Endothelial cell of umbilical vein (primary cell): ENCODE results near the gene ATXN7L1. TPM values are rescaled to one million over a fixed set of nuclear protein-coding genes. Genes with fewer than 3 reads are reported as not detected.

Experiments used
- BruUV-seq: library from RNA; stranded (reverse); fragments of 400-500 nt; replicated peaks from 2 replicates; lab custom pipeline; 2021; lab: Mats Ljungman, UMichigan
- CTCF ChIA-PET: fragments of 300-600, 350-600 bp; sonication (Branson Sonifier 250); formaldehyde crosslinking; loops from one replicate; lab custom pipeline; 2021; ENCODE audit warnings: antibody characterized with exemption, inconsistent platforms; lab: Charles Lee
- POLR2A ChIA-PET: fragments of 300-600, 350-600 bp; sonication (Branson Sonifier 250); formaldehyde crosslinking; loops from one replicate; lab custom pipeline; 2021; ENCODE audit warnings: antibody characterized with exemption, inconsistent platforms; lab: Charles Lee
- DNase-seq: peaks from one replicate; pipeline ENCODE4 v3.0.0-alpha.2; 2011; ENCODE audit warnings: low read depth, low spot score
- FAIRE-seq: peaks from 2 replicates; lab custom pipeline; 2011; peaks lifted over from hg19 to GRCh38; lab: Jason Lieb, UNC
- H2AFZ ChIP-seq: 2 replicates; pipeline ENCODE4 v1.6.0; 2012; ENCODE audit warnings: low read depth, low read length, control low read depth, inconsistent platforms
- H3K27ac ChIP-seq: 2 replicates; pipeline ENCODE4 v1.5.1; 2011; ENCODE audit warnings: low read depth, mild to moderate bottlenecking, control low read depth, low read length, moderate library complexity; ENCODE audit not compliant: insufficient read depth
- H3K27me3 ChIP-seq, 2 experiments: 2 replicates each; pipeline versions ENCODE4 v1.6.0 to v1.6.1; 2011; ENCODE audit warnings: low read length in 2 of 2, mixed read lengths in 1 of 2; ENCODE audit not compliant: control insufficient read depth in 2 of 2, insufficient read depth in 2 of 2
- H3K36me3 ChIP-seq, 2 experiments: 2 replicates in 1 of 2; 3 replicates in 1 of 2; pipeline ENCODE4 v1.5.1; 2011; ENCODE audit warnings: low read length in 2 of 2, mild to moderate bottlenecking in 1 of 2, moderate library complexity in 1 of 2; ENCODE audit not compliant: control insufficient read depth in 2 of 2, insufficient read depth in 2 of 2; ENCODE audit errors: extremely low read depth in 1 of 2
- H3K4me1 ChIP-seq: 3 replicates; pipeline ENCODE4 v1.5.1; 2011; ENCODE audit warnings: mild to moderate bottlenecking, low read length; ENCODE audit not compliant: control insufficient read depth, insufficient read depth; ENCODE audit errors: extremely low read depth
- H3K4me2 ChIP-seq: 2 replicates; pipeline ENCODE4 v1.6.1; 2011; ENCODE audit warnings: low read length, control low read depth, mixed read lengths; ENCODE audit not compliant: insufficient read depth
- H3K4me3 ChIP-seq, 3 experiments: fragments of 200-600 bp in 1 of 3; sonication (generic), shearing (Covaris generic) in 1 of 3; replicated peaks in 1 of 3; 2 replicates each; pipeline ENCODE4 v1.5.1; 2011 to 2016; ENCODE audit warnings: control low read depth in 3 of 3, low read length in 3 of 3, mild to moderate bottlenecking in 2 of 3, inconsistent platforms in 1 of 3, low read depth in 1 of 3, moderate library complexity in 1 of 3; ENCODE audit not compliant: insufficient read depth in 1 of 3
- H3K79me2 ChIP-seq: 2 replicates; pipeline ENCODE4 v1.6.0; 2012; ENCODE audit warnings: low read length, inconsistent platforms; ENCODE audit not compliant: control insufficient read depth, insufficient read depth
- H3K9ac ChIP-seq: replicated peaks from 2 replicates; pipeline ENCODE3; 2011; ENCODE audit warnings: low read length, control low read depth; ENCODE audit not compliant: insufficient read depth; ENCODE audit errors: extremely low read depth
- H3K9me1 ChIP-seq: replicated peaks from 3 replicates; pipeline ENCODE4 v1.6.0; 2011; ENCODE audit warnings: mild to moderate bottlenecking, low read length; ENCODE audit not compliant: control insufficient read depth, insufficient read depth; ENCODE audit errors: extremely low read depth
- H3K9me3 ChIP-seq: replicated peaks from 2 replicates; pipeline ENCODE4 v1.5.1; 2012; ENCODE audit warnings: low read length, inconsistent platforms; ENCODE audit not compliant: control insufficient read depth, insufficient read depth
- H4K20me1 ChIP-seq: replicated peaks from 2 replicates; pipeline ENCODE3; 2011; ENCODE audit warnings: mild to moderate bottlenecking, low read length; ENCODE audit not compliant: control insufficient read depth, insufficient read depth; ENCODE audit errors: extremely low read depth
- EZH2 ChIP-seq: IDR thresholded peaks from 2 replicates; pipeline ENCODE4 v1.6.1; 2012; ENCODE audit warnings: borderline replicate concordance, low read depth, mild to moderate bottlenecking, moderate library complexity, low read length, inconsistent platforms; ENCODE audit not compliant: severe bottlenecking
- FOS ChIP-seq: IDR thresholded peaks from 2 replicates; pipeline ENCODE4 v1.6.1; 2011; ENCODE audit warnings: mild to moderate bottlenecking, low read length, moderate library complexity, borderline replicate concordance; ENCODE audit not compliant: insufficient read depth
- GATA2 ChIP-seq: IDR thresholded peaks from 2 replicates; pipeline ENCODE4 v1.7.0; 2011; ENCODE audit warnings: low read depth, mild to moderate bottlenecking, moderate library complexity, mixed read lengths, low read length; ENCODE audit not compliant: insufficient read length, insufficient read depth
- JUN ChIP-seq: IDR thresholded peaks from 2 replicates; pipeline ENCODE4 v1.6.1; 2011; ENCODE audit warnings: borderline replicate concordance, low read depth; ENCODE audit not compliant: insufficient read length, insufficient read depth
- MYC ChIP-seq: IDR thresholded peaks from one replicate; pipeline ENCODE4 v1.6.1; 2011; ENCODE audit warnings: mild to moderate bottlenecking, low read depth, low read length
- POLR2A ChIP-seq: IDR thresholded peaks from 2 replicates; pipeline ENCODE4 v1.6.1; 2012; ENCODE audit warnings: low read depth, mild to moderate bottlenecking, control low read depth, low read length
- POLR2AphosphoS5 ChIP-seq: IDR thresholded peaks from 2 replicates; pipeline ENCODE4 v1.6.1; 2012; ENCODE audit warnings: low read depth, mild to moderate bottlenecking, control low read depth, low read length, moderate library complexity; ENCODE audit not compliant: insufficient read depth
- dilution Hi-C: fragments of 300-500 bp; cut with MboI; formaldehyde crosslinking; loops from one replicate; pipeline ENCODE4 v1.15.0; 2019; ENCODE audit warnings: low sequenced_read_pairs; ENCODE audit not compliant: extremely low pct_ligation_motif_present
- intact Hi-C: fragments of 100-400 bp; cut with micrococcal nuclease; formaldehyde crosslinking; loops from one replicate; pipeline ENCODE4 v1.10.0; 2022
- polyA plus RNA-seq, 4 experiments: library from polyadenylated mRNA; depleted of rRNA in 3 of 4; stranded (reverse) in 3 of 4; unstranded in 1 of 4; fragments of >200 nt; gene quantifications; 2 replicates each; pipeline versions ENCODE4 v1.2.1 to v1.2.3, GENCODE V29; 2011 to 2012; ENCODE audit warnings: missing spikeins in 1 of 4
- total RNA-seq: library from RNA; stranded (reverse); gene quantifications from 2 replicates; pipeline ENCODE4 v1.2.3, GENCODE V29; 2021
- TF ChIP-seq, protein P1 (sequence below): IDR thresholded peaks from 2 replicates; pipeline ENCODE4 v1.6.1; 2011; ENCODE audit not compliant: insufficient read depth, insufficient read length

The ATXN7L1 gene
- total and polyA plus RNA-seq, 2 donors (not counting 3 experiments of a cell fraction or from before 2014, with no cell fraction given): 4.6 to 15.6 TPM

DNA sequence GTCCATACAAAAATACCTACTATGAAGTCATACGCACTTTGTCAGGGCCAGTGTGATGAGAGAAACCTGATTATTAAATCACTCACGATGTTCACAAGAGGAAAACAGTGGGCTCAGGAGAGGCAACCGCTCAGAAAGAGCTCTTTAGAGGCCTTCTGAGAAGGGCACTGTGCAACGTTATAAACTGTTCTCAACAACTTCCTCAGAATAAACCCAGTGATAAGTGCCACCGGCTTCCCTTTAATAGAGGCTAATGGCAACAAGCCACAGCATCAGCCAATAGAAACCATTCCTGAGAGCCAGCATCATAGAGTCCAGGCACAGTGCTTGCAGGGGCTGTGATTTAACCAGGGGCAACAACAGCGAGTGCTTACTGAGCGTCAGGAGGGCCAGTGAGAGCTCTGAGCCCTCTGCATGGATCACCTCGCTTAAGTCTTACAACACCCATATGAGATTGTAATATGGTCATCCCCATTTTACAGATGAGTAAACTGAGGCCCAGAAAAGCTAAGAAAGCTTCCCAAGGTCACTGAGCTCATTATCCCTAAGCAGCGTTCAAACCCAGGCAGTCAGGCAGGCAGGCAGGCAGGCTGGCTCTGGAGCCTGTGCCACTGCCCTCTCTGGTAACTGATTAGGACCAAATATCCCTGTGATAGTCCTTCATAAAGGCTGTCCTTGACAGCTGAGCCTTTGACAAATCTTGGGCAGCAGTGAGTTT is 30.9 kb upstream of the ATXN7L1 start:
- no peaks in the 10 kb centered on the region for H3K9me3 ChIP-seq
- H3K9me1 ChIP-seq: no peaks in the 10 kb centered on the region
- no peak overlapping the region for H3K9ac ChIP-seq
- no peaks in the 10 kb centered on the region for H4K20me1 ChIP-seq
- H3K27me3 ChIP-seq: peaks cover 0 to 4% of the 10 kb centered on the region in 2 experiments
- dilution Hi-C loops (no loop called here), intact Hi-C loops (no loop called here)
- no peak overlapping the region for H3K4me3 ChIP-seq
- H3K79me2 ChIP-seq: no peaks in the 10 kb centered on the region
- DNase-seq: no peak
- ChIA-PET POLR2A (no interaction called here), CTCF (interaction anchor here (1.0 kb wide), 1 partner anchor 11 kb away, joined by 3 read pairs; no protein-coding TSS in a partner anchor)
- TF ChIP-seq POLR2AphosphoS5: no peak
- no peak for TF ChIP-seq MYC
- TF ChIP-seq FOS: no peak
- TF ChIP-seq GATA2: no peak
- TF ChIP-seq, protein P1, sequence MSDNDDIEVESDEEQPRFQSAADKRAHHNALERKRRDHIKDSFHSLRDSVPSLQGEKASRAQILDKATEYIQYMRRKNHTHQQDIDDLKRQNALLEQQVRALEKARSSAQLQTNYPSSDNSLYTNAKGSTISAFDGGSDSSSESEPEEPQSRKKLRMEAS: no peak
- no peak for TF ChIP-seq EZH2
- no peak for TF ChIP-seq POLR2A
- no peak for FAIRE-seq
- no peak overlapping the region for H2AFZ ChIP-seq
- H3K36me3 ChIP-seq: no peaks in the 10 kb centered on the region
- no peaks in the 10 kb centered on the region for H3K4me1 ChIP-seq
- H3K4me2 ChIP-seq: no peak overlapping the region
- BruUV-seq: no TSS peak
- H3K27ac ChIP-seq: no peak overlapping the region

DNA sequence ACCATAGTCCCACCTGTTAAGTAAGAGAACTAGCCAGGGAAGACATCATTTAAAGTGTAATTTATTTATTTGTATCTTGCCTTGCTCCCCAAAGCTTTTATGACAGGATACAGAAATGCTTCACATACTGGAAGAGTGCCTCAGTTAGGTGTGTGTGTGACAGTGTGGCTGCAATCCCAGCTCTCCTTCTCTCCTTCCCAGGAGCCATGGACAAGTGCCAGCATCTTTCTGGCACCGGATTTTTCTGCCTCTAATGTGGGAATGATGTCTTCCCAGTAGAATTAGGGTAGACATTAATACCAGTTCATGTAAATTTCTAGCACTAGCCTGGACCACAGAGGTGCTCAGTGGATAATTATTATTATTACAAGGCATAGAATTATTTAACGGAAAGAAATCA is 30.3 kb upstream of the ATXN7L1 start:
- Histone ChIP-seq H3K9ac (no peak overlapping the region), H3K9me1 (no peaks in the 10 kb centered on the region), H3K4me1 (no peaks in the 10 kb centered on the region), H3K27me3 (peaks cover 0 to 4% of the 10 kb centered on the region in 2 experiments), H3K79me2 (no peaks in the 10 kb centered on the region), H3K27ac (no peak overlapping the region), H3K36me3 (no peaks in the 10 kb centered on the region), H3K4me2 (no peak overlapping the region), H3K9me3 (no peaks in the 10 kb centered on the region), H4K20me1 (no peaks in the 10 kb centered on the region), H2AFZ (no peak overlapping the region), H3K4me3 (no peak overlapping the region)
- TF ChIP-seq FOS: no peak
- TF ChIP-seq POLR2A: no peak
- TF ChIP-seq, protein P1: no peak
- TF ChIP-seq JUN: no peak
- TF ChIP-seq MYC: no peak
- FAIRE-seq (no peak), DNase-seq (no peak)
- no TSS peak for BruUV-seq
- ChIA-PET CTCF (interaction anchor here (1.0 kb wide), 1 partner anchor 10 kb away, joined by 3 read pairs; no protein-coding TSS in a partner anchor), POLR2A (no interaction called here)
- intact Hi-C loops: no loop called here
- dilution Hi-C loops: no loop called here
